ENCODE results near the gene MUC2. TPM values are rescaled to one million over a fixed set of nuclear protein-coding genes. Genes with fewer than 3 reads are reported as not detected.
A peak's percentile ranks its signal among the peaks of the same experiment; 100 is the strongest.

MUC2 gene
- total and polyA plus RNA-seq, 2 of the 13 experiments (the other 11 are each of a cell fraction or from before 2014, with no cell fraction given) = not detected

DNA sequence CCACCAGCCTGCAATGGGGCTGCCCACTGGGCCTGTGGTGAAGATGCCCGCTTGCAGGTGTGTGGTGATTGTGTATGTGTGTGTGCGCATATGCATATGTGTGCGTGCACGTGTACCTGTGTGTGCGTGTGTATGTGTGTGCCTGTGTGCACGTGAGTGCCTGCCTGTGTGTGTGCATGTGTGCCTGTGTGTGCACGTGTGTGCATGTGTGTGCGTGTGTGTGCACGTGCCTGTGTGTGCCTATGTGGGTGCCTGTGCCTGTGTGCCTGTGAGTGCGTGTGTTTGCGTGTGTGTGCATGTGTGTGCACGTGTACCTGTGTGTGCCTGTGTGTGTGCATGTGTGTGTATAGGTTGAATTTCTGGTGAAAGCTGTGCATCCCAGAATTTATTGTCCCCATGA is 35.8 kb upstream of the MUC2 start (continued):
- TF ChIP-seq NR3C1 (CRISPR knock-in tag; IDR thresholded peaks at IDR 0.05) = no peak
- TF ChIP-seq, protein P1, sequence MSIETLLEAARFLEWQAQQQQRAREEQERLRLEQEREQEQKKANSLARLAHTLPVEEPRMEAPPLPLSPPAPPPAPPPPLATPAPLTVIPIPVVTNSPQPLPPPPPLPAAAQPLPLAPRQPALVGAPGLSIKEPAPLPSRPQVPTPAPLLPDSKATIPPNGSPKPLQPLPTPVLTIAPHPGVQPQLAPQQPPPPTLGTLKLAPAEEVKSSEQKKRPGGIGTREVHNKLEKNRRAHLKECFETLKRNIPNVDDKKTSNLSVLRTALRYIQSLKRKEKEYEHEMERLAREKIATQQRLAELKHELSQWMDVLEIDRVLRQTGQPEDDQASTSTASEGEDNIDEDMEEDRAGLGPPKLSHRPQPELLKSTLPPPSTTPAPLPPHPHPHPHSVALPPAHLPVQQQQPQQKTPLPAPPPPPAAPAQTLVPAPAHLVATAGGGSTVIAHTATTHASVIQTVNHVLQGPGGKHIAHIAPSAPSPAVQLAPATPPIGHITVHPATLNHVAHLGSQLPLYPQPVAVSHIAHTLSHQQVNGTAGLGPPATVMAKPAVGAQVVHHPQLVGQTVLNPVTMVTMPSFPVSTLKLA (IDR thresholded peaks at IDR 0.05) = peak; percentile 92
- 0 out of 2 replicates have a peak, but pooled peaks have one; percentile 18 for TF ChIP-seq SP1 (IDR thresholded peaks at IDR 0.05)
- no peak for TF ChIP-seq SP1 (CRISPR knock-in tag; IDR thresholded peaks at IDR 0.05)
- no peak for TF ChIP-seq ZNF101 (CRISPR knock-in tag; IDR thresholded peaks at IDR 0.05; ENCODE audit: borderline replicate concordance, low read depth)
- TF ChIP-seq KDM5A (IDR thresholded peaks at IDR 0.05; ENCODE audit: borderline replicate concordance, low read length) = no peak
- TF ChIP-seq GLMP (CRISPR knock-in tag; IDR thresholded peaks at IDR 0.05; ENCODE audit: borderline replicate concordance) = no peak
- no peak for TF ChIP-seq RARA (CRISPR knock-in tag; IDR thresholded peaks at IDR 0.05)
- no peak for TF ChIP-seq SKIL (CRISPR knock-in tag; IDR thresholded peaks at IDR 0.05; ENCODE audit: borderline replicate concordance)

All from HepG2 (cell line).